CD4-positive, alpha-beta T cell treated with Interleukin-6 for 4 hours (primary cell): ENCODE results near the gene PKD1L1.

ENCODE experiments used
- DNase-seq: peaks from one replicate; pipeline ENCODE4 v3.0.0-alpha.2; 2020; ENCODE audit warnings: mixed read lengths

PKD1L1 gene

GRCh38 chr7:47896809-47897423, 51.4 kb downstream of the PKD1L1 start:
- no peak for DNase-seq

DNA sequence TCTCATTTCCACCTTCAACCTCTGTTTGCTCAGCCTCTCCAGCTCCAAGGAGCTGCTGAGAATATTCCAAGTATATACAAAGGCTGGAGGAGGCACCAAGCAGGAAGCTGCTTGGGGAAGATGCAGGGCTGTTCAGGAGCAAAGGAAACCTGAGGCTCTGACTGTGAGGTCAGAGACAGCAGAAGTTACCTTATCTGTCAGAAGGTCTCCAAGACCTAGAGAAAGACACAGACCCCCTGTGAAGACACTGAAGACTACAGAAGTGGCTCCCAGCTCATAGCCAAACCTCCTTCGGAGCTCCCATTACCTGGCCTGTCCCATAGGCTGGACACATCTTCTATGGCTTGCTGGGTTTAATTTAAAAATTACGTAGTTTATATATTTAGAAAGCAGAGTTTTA, 53.2 kb downstream of the PKD1L1 start:
- DNase-seq, result no peak

DNA sequence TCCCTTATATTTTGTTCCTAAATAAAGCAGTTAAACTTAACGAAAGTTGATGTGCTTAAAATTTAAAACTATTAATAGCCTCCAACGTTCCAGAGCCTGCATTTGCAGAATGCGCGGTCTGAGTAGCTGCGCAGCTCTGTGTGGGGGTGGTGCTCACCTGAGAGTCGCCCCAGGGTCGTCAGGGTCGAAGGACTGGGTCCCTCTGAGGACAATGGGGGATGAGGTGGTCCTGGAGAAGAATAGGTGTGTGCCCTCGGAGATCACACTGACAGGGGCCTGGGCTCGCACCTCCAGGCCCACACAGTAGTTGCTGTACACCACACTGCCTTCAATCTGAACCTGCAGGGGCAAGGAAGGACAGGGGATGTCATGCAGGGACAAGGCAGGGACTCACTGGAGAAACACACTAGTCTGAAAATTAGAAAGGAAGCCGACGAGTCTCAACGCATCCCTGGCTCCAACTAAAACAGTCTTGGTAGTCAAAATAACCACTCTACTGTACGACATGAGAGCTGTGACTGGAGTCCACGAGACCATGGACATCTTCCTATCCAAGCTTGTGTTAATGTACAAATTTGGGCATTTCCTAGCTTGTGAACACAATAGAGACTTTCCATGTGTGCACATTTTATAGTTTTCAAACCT, 54.4 kb downstream of the PKD1L1 start:
- no peak for DNase-seq

- no peak for DNase-seq
Measured at GRCh38 chr7:47893238-47893637, 55.0 kb downstream of the PKD1L1 start.

GRCh38 chr7:47890606-47891005, 57.7 kb downstream of the PKD1L1 start:
- DNase-seq, result no peak

- no peak for DNase-seq
Measured at GRCh38 chr7:47890125-47890524, 58.1 kb downstream of the PKD1L1 start.

GRCh38 chr7:47889723-47890122, 58.5 kb downstream of the PKD1L1 start:
- DNase-seq, result no peak

GRCh38 chr7:47888371-47889265, 59.6 kb downstream of the PKD1L1 start:
- DNase-seq, result no peak

DNA sequence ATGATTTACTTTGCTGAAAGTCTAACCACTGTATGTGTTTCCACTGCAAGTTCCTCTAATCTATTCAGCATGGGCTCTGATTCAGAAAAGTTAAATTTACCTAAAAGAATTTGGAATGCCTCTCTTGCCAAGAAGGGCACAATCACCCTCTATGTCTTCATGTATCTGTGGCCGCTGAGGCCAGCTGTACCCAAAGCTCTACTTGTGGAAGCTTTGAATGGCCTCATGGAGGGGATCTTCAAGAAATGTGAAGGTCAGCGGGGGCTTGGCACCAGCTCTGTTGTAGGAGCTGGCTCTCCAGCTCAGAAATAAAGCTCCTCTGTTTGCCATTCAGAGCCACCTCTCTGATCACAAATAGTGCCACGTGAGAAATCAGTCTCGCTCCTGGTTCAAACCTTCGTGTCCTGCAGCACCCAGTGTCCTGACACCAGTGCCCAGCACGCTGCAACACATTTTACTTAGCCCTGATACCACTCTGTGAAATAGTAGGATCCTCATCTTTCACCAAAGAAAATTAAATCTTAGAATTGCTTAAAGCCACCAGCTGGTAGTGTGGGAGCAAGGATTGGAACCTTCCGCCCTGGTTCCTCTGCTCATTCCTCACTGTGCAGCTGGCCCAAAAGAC, 61.1 kb downstream of the PKD1L1 start:
- no peak for DNase-seq

DNA sequence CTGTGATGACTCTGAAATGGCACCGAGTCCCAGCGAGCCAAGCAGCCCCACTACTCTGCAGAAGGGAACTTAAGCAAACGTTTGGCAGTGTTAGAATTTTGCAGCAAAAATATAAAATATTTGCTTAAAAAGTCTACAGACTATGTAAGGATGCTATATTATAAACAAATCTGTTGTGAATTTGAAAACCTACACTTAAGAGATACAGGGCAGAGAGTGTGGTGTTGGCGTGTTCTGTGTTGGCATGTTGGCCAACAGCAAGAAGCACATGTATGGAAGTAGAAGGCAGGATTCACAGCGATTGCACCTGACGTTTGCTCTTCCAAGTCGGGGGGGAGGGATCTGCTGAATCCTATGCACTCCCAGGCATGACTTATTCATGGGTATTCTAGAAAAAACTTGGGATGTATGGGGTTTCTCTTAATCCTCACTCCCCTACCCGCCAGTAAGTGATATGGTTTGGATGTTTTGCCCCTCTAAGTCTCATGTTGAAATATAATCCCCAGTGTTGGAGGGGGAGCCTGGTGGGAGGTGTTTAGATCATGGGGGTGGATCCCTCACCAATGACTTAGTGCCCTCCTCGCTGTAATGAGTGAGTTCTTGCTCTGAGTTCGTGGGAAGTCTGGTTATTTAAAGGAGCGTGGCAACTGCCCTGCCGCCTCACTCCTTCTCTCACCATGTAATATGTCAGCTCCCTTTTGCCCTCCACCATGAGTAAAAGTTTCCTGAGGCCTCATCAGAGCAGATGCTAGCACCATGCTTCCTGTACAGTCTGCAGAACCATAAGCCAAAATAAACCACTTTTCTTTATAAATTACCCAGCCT, 62.1 kb downstream of the PKD1L1 start:
- DNase-seq, result no peak

DNA sequence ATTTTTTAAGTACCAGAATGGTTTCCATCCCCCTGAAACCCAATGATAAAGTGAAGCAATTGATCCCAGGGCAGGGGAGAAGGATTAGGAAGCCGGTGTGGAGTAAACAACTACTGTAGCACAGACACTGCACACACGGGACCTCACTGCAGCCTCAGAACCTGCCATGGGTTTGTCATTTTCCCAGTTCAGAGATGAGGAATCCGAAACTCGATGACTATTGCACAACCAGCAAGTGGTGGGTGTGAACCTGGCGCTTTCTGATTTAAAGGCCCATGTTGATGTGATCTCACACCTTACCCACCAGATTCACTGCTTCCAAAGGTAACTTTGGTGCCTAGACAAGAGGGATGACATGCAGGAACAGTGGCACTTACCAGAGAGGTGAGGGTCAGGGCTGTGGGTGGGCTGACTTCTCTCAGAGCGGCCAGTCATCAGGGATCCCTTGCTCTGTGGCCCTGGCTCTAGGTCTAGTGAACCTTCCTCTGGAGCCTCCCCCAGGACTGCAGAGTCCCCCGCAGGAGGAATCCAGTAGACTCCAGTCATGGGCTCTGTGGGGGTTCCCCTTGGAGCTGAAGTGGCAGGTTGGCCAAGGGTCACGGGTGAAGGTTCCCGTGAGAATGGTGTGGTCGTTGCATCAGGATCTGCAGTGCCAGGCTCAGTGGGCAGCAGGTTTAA, 62.8 kb downstream of the PKD1L1 start:
- no peak for DNase-seq

DNA sequence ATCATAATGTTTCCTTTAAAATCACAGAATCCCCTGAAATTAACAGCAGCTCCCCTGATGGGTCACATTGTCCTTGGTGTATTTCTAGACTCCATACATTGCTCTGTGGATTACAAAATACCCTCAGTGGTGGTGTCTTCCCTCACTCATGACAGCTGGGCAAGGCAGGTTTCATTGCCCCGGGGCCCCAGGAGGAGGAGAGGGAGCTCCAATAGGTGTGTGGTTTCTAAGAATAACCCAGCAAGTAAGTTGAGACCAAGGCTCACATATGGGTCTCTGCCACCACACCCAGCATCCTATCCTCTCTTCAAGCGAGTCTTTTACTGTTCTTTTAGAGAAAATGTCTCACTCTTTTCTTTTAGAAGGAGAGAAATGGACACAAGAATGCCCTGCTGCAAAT, 63.6 kb downstream of the PKD1L1 start:
- DNase-seq, result no peak

DNA sequence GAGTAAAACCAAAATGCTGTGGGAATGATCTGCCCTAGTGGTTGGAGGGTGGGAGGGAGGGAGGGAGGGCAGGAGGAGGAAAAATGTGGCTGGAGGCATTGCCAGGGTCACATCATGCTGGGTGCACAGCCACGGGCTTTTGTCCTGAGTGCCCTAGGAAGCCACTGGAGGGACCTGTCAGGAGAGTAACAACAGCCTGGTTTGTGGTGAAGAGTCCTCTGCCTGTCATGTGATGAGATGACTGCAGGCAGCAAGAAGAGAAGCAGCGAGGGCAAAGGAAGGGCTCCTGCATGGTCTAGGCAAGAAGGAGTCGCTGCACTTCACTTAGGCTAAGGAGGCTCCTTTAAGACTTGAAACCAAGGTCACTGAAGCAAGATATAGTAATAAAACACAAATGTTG, 65.6 kb downstream of the PKD1L1 start:
- no peak for DNase-seq

GRCh38 chr7:47881256-47881655, 67.0 kb downstream of the PKD1L1 start:
- no peak for DNase-seq

DNA sequence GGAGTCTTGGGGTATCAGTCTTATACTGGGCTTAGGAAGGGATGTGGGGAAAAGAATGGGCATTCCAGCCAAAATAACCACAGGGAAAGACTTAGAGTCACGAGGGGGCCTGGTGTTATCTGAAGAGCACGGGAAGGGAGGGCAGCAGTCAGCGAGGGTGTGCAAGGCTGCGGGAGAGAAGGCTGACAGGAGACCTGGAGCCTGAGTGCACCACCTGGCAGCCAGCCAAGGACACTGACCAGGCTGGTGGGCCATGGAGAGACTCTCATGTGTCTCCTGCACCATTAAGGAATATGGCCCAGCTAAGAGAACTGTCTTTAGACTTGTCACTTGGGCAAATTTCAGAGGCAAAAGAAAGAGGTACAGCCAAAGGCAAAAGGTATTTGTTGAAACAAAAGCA, 69.6 kb downstream of the PKD1L1 start:
- no peak for DNase-seq

GRCh38 chr7:47877336-47877735, 70.9 kb downstream of the PKD1L1 start:
- no peak for DNase-seq

- DNase-seq, result no peak
Measured at GRCh38 chr7:47875998-47876744, 72.1 kb downstream of the PKD1L1 start.

- DNase-seq, result no peak
Measured at GRCh38 chr7:47875406-47875805, 72.9 kb downstream of the PKD1L1 start.

- no peak for DNase-seq
Measured at GRCh38 chr7:47873762-47874161, 74.5 kb downstream of the PKD1L1 start.

- no peak for DNase-seq
Measured at GRCh38 chr7:47867286-47867685, 81.0 kb downstream of the PKD1L1 start.

DNA sequence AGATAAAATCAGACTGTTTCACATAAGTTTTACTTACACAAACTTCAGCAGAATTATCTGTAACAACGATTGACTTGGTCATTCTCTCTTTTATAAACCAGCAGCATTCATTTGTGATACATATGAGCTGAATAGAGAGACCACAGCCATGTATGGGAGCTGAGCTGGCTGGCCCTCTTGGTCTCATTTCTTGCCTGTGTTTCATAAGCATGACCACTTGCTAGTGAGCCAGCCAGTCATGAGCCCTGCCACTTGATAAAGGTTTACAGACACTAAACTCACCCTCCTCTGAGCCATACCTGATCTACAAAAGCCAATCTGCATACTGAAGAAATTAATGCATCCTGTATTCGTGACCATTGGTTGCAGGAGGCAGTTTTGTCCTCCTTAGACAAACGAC, 82.1 kb downstream of the PKD1L1 start:
- no peak for DNase-seq
